ENCODE results near the gene RELL2.

GRCh38 chr5:141640698-141641097, 3.9 kb downstream of the RELL2 start:
- TF ChIP-seq CTCF (IDR thresholded peaks at IDR 0.05) (no peak), POLR2A (IDR thresholded peaks at IDR 0.05) (no peak), POLR2AphosphoS5 (IDR thresholded peaks at IDR 0.05) (no peak)

Data from sigmoid colon (tissue), 4 donors.